Activated T-helper 17 cell treated with anti-CD3 and anti-CD28 coated beads, Interleukin-2, amount 50 U/mL, for 72 hours (primary cell): ENCODE results near the gene REG1A. TPM values are rescaled to one million over a fixed set of nuclear protein-coding genes. Genes with fewer than 3 reads are reported as not detected.

Experiments
- ATAC-seq: fragments of 150-1000 bp; cut with Tn5 transposase; replicated peaks from 2 replicates; pipeline ENCODE4 v1.10.0; 2021; ENCODE audit warnings: mild to moderate bottlenecking, moderate library complexity
- H3K27ac Mint-ChIP-seq: one replicate; pipeline ENCODE4 v1.8.0; 2022; ENCODE audit warnings: mixed read lengths
- H3K27me3 Mint-ChIP-seq: one replicate; pipeline ENCODE4 v1.8.0; 2022; ENCODE audit warnings: mixed read lengths
- H3K36me3 Mint-ChIP-seq: one replicate; pipeline ENCODE4 v1.8.0; 2022; ENCODE audit warnings: low read depth, mild to moderate bottlenecking, mixed read lengths
- H3K4me1 Mint-ChIP-seq: one replicate; pipeline ENCODE4 v1.8.0; 2022; ENCODE audit warnings: mixed read lengths
- H3K4me3 Mint-ChIP-seq: one replicate; pipeline ENCODE4 v1.8.0; 2022; ENCODE audit warnings: mild to moderate bottlenecking, mixed read lengths
- H3K9me3 Mint-ChIP-seq: one replicate; pipeline ENCODE4 v1.8.0; 2022; ENCODE audit warnings: mixed read lengths
- total RNA-seq, 2 donors: library from RNA; stranded (reverse); gene quantifications; one replicate each; pipeline ENCODE4 v1.2.3, GENCODE V29; 2022

Gene REG1A
- total RNA-seq, 2 donors from 2014 or later: not detected

DNA sequence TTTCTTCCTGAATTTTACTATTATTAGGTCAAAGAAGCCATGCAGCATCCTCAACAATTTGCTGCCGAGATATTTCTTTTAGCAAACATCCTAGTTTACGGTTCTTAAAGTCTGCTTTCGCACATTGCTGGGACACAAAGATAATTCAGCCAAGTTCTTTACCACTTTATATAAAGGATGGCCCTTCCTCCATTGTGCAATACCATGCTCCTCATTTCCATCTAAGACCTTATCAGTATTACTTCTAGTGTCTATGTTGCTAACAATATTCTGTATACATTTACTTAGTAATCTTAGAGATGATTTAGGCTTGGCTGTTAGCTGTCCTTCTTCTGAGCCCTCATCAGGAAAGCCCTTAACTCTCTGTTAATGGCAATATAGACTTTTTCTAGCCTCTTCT is 8.0 kb upstream of the REG1A start:
- H3K4me3 Mint-ChIP-seq: no peak overlapping the region
- no peak overlapping the region for H3K27ac Mint-ChIP-seq
- peaks cover 22% of the 10 kb centered on the region for H3K9me3 Mint-ChIP-seq
- no peaks in the 10 kb centered on the region for H3K36me3 Mint-ChIP-seq
- H3K4me1 Mint-ChIP-seq: no peaks in the 10 kb centered on the region
- no peak for ATAC-seq
- H3K27me3 Mint-ChIP-seq: no peaks in the 10 kb centered on the region

DNA sequence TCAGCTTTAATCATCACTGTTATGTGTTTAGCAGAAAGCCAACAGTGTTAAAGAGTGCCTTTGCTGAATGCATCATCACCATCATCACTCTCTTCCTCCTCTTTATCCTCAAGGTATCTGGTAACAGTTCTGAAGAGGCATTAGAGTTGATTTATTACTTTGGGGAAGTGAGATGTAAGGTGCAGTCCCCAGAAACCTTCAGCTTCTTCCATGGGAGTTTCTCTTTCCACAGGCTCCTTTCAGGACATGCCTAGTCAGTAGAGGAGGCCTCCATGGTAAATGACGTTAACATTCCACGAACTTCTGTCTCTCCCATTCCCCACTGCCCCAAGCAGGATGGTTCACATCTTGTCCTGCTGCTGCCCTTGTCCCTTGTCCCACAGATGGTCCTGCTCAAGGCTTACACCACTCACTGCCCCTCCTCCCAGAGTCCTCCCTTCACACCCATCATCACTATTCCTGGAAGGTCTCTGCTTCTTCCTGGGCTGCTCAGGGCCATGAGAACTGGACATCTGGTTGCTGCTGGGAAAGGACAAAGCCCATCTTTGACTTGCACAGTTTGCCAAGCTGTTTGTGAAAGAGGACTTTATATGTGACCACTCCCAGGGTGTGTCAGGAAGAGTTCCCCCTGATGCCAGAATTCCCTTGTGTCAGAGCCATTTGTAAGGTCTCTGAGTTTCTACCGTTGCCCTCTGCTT is 5.3 kb upstream of the REG1A start:
- Mint-ChIP-seq H3K27me3 (no peaks in the 10 kb centered on the region), H3K4me1 (no peaks in the 10 kb centered on the region), H3K36me3 (no peaks in the 10 kb centered on the region), H3K9me3 (peaks cover 22% of the 10 kb centered on the region), H3K27ac (no peak overlapping the region), H3K4me3 (no peak overlapping the region)
- ATAC-seq: no peak

DNA sequence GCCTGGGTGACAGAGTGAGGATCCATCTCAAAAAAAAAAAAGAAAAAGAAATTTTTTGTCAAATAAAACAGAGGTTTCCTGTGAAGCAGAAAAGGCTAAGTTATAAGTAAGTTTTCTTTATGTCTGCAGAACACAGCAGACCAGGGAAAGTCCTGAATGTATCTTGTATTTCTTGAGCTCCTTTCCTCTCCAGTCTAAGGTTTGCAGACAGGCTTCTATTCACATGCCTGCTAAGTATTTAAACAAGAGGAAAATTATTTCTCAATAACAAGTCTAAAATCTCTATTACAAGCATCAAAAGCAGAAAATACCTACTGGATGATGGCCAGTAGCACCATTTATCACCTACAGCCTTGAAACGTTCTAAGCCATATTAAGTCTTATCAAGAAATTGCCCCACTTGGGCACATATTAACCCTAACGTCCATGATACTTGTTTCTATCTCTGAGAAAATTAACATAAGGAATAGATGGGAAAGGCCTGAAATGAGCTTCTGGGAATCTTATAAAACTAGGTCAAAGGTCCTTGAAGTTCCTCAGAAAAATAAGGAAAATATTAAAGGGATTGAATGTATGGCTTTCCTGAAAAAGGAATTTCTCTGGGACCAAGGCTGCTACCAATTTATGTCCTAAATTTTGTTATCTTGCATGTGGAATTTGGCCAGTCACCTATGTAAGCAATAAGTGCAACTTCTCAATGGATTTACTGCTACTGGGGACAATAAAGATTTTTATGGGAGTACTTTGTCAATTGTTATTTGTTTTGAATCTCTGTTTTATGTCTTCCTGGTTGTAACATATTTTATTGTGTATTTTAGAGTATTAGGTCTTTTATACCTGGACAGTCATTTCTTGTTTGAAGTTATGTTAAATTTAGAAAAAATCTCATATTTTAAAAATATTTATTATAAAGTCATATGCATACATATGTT is 3.0 kb upstream of the REG1A start:
- no peaks in the 10 kb centered on the region for H3K36me3 Mint-ChIP-seq
- H3K27me3 Mint-ChIP-seq: no peaks in the 10 kb centered on the region
- peaks cover 26% of the 10 kb centered on the region for H3K9me3 Mint-ChIP-seq
- ATAC-seq: no peak
- H3K27ac Mint-ChIP-seq: no peak overlapping the region
- H3K4me3 Mint-ChIP-seq: no peak overlapping the region
- H3K4me1 Mint-ChIP-seq: no peaks in the 10 kb centered on the region

DNA sequence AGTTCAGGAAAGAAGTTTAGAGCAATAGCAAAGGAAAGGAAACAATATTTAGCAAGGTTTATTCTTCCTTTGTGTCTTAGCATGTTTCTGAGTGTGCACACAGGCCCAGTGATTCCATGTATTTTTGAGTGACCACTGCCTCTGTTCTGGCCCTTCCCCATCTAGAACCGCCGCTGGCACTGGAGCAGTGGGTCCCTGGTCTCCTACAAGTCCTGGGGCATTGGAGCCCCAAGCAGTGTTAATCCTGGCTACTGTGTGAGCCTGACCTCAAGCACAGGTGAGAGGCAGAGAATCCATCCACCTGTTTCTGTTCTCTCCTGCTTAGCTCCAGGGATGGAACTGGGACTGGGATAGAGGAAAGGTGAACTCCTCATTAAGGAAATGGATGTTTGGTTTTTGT is 2.4 kb downstream of the REG1A start:
- Mint-ChIP-seq H3K36me3 (no peaks in the 10 kb centered on the region), H3K27me3 (no peaks in the 10 kb centered on the region), H3K27ac (no peak overlapping the region), H3K9me3 (peaks cover 14% of the 10 kb centered on the region), H3K4me1 (no peaks in the 10 kb centered on the region), H3K4me3 (no peak overlapping the region)
- no peak for ATAC-seq

DNA sequence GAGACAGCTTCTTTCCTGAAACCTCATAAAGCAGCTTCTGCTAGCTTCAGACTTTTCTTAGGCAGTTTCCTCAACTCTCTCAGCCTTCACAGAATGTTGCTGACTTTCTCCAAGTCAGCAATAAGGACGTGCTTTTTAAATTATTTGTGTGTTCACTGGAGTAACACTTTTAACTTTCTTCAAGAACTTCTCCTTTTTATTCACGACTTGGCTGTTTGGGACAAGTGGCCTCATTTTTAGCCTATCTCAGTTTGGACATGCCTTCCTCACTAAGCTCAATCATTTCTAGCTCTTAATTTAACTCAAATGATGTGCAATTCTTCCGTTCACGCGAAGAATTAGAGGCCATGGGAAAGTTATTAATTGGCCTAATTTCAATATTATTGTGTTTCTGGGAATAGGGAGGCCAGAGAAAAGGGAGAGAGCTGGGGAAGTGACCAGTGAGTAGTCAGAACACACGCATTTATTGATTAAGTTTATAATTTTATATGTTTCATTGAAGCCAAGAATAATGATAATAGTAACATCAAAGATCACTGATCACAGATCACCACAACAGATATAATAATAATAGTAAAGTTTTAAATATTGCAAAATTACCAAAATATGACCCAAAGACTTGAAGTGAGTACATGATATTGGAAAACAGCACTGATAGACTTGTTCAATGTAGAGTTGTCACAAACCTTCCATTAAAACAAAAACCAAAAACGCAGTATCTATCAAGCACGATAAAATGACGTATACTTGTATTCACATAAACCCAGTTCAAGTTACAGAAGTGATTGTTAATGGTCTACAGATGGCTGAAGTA is 4.8 kb downstream of the REG1A start:
- no peak overlapping the region for H3K4me3 Mint-ChIP-seq
- H3K4me1 Mint-ChIP-seq: no peaks in the 10 kb centered on the region
- ATAC-seq: no peak
- peaks cover 14% of the 10 kb centered on the region for H3K9me3 Mint-ChIP-seq
- no peaks in the 10 kb centered on the region for H3K36me3 Mint-ChIP-seq
- H3K27ac Mint-ChIP-seq: no peak overlapping the region
- H3K27me3 Mint-ChIP-seq: no peaks in the 10 kb centered on the region

DNA sequence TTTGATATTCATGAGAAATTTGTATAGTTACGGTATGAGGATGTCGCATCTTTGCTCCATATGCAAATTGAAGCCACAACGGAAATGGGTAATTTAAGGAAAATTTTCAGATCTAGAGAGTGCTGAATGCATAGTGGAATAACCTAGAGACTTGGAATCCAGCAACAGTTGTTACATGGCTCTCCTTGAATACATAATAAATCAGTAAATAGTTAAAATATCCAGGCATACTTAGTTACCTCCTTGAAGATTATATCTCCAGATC is 5.4 kb downstream of the REG1A start:
- Mint-ChIP-seq H3K36me3 (no peaks in the 10 kb centered on the region), H3K9me3 (peaks cover 14% of the 10 kb centered on the region), H3K4me1 (no peaks in the 10 kb centered on the region), H3K27ac (no peak overlapping the region), H3K4me3 (no peak overlapping the region), H3K27me3 (no peaks in the 10 kb centered on the region)
- ATAC-seq: no peak

DNA sequence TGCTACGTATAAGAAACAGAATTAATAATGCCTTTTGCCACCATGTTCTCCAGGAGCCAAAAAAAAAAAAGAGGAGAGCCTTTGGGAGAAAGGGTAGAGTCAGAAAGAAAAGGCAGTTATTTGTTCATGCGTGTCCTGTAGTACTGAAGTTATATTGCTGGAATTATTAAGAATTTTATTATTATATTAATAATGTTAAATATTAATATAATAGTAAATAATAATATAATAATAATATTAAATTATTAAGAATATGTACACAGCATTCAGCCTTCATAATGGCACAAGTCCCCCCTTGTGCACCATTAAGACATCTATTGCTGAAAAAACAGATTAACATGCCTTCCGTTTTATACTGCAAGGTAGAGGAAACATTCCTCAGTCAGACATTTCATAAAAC is 8.1 kb downstream of the REG1A start:
- Mint-ChIP-seq H3K4me1 (no peaks in the 10 kb centered on the region), H3K27ac (no peak overlapping the region), H3K4me3 (no peak overlapping the region), H3K9me3 (peaks cover 10% of the 10 kb centered on the region), H3K36me3 (no peaks in the 10 kb centered on the region), H3K27me3 (no peaks in the 10 kb centered on the region)
- ATAC-seq: no peak

DNA sequence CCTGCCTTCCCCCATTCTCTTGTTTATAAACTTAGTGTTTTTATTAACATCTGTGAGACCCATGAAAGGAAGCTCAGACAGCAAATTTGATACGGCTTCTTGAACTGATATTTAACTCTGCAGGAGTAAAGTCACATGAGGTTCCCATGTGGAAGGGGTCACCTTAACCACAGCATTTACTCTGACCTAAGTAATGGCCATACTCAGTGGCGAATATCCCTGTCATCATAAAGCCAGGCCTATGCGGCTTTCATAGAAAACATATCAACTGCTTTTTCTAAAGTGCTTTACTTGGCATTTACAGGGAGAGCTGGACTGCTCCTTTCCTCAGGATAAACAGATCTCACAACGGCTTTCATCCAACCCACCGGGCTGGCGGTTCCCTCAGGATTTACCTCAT is 9.0 kb downstream of the REG1A start:
- Mint-ChIP-seq H3K27me3 (no peaks in the 10 kb centered on the region), H3K4me3 (no peak overlapping the region), H3K36me3 (no peaks in the 10 kb centered on the region), H3K4me1 (no peaks in the 10 kb centered on the region), H3K27ac (no peak overlapping the region), H3K9me3 (peaks cover 7% of the 10 kb centered on the region)
- ATAC-seq: no peak

DNA sequence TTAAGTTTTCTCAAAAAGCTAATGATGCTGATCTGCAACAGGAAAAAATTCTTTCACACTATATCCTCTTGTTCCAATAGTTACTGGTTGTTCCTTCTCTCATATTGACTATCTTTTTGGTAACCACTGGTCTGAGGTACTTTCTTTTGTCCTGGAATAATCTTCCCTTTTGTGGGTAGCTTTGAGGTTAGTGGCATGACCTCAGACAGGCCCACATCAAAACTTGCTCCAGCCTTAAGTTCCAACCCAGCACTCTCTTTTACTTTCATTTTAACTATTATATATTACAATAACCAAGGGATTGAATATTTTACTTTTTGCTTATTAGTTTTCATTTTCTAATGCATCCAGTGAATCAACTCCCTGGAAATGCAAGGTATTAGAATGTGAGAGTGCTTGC is 9.5 kb downstream of the REG1A start:
- Mint-ChIP-seq H3K36me3 (no peaks in the 10 kb centered on the region), H3K4me3 (no peak overlapping the region), H3K27ac (no peak overlapping the region), H3K4me1 (no peaks in the 10 kb centered on the region), H3K9me3 (peaks cover 5% of the 10 kb centered on the region), H3K27me3 (no peaks in the 10 kb centered on the region)
- ATAC-seq: no peak

DNA sequence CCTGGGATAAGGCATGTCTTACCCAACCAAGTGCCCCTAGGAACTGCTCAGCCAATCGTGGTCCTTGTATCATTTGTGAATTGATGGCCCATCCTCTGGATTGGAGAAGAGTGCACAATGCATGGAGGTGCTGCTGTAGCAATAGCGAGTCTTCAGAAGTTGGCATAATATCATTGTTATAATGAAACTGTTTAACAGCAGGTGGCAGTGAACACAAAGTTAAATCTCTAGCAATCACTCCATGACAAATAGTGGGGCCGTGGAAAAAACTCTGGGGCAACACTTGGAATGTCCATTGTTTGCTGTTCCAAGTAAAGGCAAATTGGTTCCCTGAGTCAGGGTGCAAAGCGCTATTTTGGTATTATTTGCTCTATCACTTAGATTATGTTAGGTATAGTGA is 11.4 kb downstream of the REG1A start:
- no peak for ATAC-seq
- Mint-ChIP-seq H3K4me1 (no peaks in the 10 kb centered on the region), H3K27ac (no peak overlapping the region), H3K36me3 (no peaks in the 10 kb centered on the region), H3K9me3 (peaks cover 5% of the 10 kb centered on the region), H3K4me3 (no peak overlapping the region), H3K27me3 (no peaks in the 10 kb centered on the region)

DNA sequence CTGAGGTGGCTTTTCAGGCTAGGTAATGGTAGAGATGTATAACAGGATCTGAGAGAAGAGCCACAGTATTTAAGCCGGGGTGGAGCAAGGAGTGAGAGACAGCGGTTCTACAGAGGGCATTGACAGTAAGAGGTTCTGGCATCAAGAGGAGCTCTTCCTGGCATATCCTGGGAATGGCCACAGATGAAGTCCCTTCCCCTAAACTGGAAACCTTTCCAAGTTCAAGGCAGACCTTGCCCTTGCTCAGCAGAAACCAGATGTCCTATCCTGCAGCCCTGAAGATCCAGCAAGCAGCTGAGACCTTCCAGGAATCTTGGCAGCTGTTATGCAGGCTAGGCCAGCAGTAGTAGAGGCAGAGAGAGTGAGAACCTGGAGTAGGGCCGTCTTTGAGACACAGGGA is 18.1 kb downstream of the REG1A start:
- ATAC-seq: no peak
- no peak overlapping the region for H3K4me3 Mint-ChIP-seq
- no peaks in the 10 kb centered on the region for H3K27me3 Mint-ChIP-seq
- H3K27ac Mint-ChIP-seq: no peak overlapping the region
- H3K9me3 Mint-ChIP-seq: peaks cover 13% of the 10 kb centered on the region
- no peaks in the 10 kb centered on the region for H3K4me1 Mint-ChIP-seq
- no peaks in the 10 kb centered on the region for H3K36me3 Mint-ChIP-seq

DNA sequence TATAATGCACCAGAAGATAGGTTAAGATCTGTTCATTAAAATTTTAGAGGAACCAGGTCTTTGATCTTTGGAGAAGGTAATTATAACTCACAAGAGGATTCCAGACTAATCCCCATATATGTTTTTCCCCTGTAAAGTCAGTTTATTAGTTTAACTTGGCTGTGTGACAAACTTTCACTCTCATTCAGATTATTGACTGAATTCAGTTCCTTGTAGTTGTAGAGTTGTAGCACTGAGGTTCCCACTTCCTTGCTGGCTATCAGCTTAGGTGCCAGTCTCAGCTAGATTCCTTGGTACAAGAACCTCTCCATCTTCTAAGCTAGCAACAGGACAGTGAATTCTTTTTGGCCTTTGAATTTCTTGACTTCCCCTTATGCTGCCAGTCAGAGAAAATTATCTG is 19.1 kb downstream of the REG1A start:
- Mint-ChIP-seq H3K9me3 (peaks cover 13% of the 10 kb centered on the region), H3K4me1 (no peaks in the 10 kb centered on the region), H3K27ac (no peak overlapping the region), H3K4me3 (no peak overlapping the region), H3K36me3 (no peaks in the 10 kb centered on the region), H3K27me3 (no peaks in the 10 kb centered on the region)
- ATAC-seq: no peak

DNA sequence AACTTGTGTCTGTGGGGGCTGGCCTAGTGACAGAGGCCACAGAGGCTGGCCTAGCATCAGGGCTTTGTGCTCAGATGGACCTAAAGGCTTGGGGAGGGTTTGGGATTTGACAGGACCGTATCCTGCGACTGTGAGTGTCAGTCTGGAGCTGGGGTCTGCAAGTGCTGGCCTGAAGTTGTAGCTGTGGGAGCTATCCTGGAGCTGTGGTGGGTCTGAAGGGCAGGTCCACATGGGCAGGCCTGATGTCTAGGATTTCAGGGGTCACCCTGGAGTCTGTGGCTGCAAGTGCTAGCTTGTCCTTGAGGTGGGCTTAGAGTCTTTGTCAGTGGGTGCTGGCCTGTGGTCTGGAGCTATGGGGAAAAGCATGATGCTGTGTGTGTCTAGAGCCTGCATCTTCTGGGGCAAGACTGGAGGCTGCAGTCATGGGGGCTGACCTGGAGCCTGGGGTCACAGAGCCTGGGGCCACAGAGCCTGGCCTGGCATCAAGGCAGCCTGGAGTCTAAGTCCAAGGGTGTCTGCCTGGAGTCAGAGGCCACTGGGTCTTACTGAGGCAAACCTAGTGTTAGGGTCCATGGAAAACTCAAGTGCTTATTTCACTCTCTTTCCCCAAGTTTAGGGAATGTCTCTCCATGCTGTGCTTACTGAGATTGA is 35.7 kb downstream of the REG1A start:
- Mint-ChIP-seq H3K4me1 (no peaks in the 10 kb centered on the region), H3K9me3 (peaks cover 23% of the 10 kb centered on the region), H3K27me3 (no peaks in the 10 kb centered on the region), H3K27ac (no peak overlapping the region), H3K36me3 (no peaks in the 10 kb centered on the region), H3K4me3 (no peak overlapping the region)
- ATAC-seq: no peak

DNA sequence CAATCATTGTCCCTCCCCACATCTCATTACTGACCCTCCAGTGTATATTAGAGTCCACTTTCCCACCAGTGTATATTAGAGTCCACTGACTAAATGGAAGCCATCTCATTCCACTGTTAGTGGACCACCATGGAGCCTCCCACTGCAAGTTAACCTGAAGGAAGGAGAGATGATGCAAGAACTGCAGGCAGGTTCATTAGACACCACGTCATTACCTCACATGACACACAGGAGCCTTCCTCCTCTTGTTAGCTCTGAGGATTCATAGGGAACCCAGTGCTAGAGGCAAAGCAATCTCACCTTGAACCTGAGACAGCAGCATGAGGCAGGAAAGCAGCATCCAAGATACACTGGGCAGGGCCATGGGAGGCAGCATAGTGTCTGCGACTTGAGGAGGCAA is 38.7 kb downstream of the REG1A start:
- Mint-ChIP-seq H3K4me1 (no peaks in the 10 kb centered on the region), H3K27me3 (no peaks in the 10 kb centered on the region), H3K27ac (no peak overlapping the region), H3K9me3 (peaks cover 21% of the 10 kb centered on the region), H3K4me3 (no peak overlapping the region), H3K36me3 (no peaks in the 10 kb centered on the region)
- ATAC-seq: no peak
